ENCODE measurements around the gene PRSS23.
"Not testable (repeated sequence)": the region's sequence is repeated elsewhere in the genome, so short reads cannot be mapped to it uniquely, and the experiment has no call there.

Gene PRSS23

GRCh38 chr11:86815726-86816125 is 15.4 kb downstream of the PRSS23 start:
- no peak for DNase-seq (ENCODE audit: low spot score)

GRCh38 chr11:86816251-86816726 is 15.9 kb downstream of the PRSS23 start:
- no peak for DNase-seq (ENCODE audit: low spot score)

GRCh38 chr11:86818462-86819192 is 18.3 kb downstream of the PRSS23 start:
- peak; percentile 88 for DNase-seq (ENCODE audit: low spot score)

GRCh38 chr11:86824139-86824538 is 23.8 kb downstream of the PRSS23 start:
- DNase-seq (ENCODE audit: low spot score) = not testable (repeated sequence)

GRCh38 chr11:86834376-86834775 is 34.0 kb downstream of the PRSS23 start:
- DNase-seq (ENCODE audit: low spot score) = not testable (repeated sequence)

GRCh38 chr11:86844762-86845508 is 44.6 kb downstream of the PRSS23 start:
- DNase-seq (ENCODE audit: low spot score) = not testable (repeated sequence)

- DNase-seq (ENCODE audit: low spot score) = no peak
These were observed 47.8 kb downstream of the PRSS23 start for GRCh38 chr11:86848132-86848531.

- no peak for DNase-seq (ENCODE audit: low spot score)
These were observed 49.3 kb downstream of the PRSS23 start for GRCh38 chr11:86849679-86850078.
